ENCODE results near the gene PLD6. TPM values are rescaled to one million over a fixed set of nuclear protein-coding genes. Genes with fewer than 3 reads are reported as not detected.
A peak's percentile ranks its signal among the peaks of the same experiment; 100 is the strongest.

PLD6 gene
- polyA plus RNA-seq, 1 donor from 2014 or later: 5.8 TPM

DNA sequence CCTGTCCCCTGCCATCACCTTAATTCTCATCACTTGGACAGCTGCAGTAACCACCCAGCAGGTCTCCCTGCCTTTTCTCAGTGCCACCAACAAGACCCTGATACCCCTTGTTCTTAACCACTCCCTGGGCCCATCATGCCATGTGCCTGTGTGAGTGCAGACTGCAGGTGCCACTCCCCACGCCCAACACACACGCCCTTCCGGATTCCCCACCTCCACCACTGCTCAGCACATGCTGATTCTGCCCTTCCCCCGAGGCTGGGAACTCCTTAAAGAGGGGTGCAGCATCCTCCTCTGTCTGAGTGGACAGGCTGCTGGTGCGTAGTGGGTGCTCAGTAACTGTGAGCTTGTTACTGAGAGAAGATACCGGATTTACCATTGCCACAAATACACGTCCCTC is 52.4 kb downstream of the PLD6 start:
- H3K9me3 Mint-ChIP-seq: no peaks in the 10 kb centered on the region
- H3K27ac Mint-ChIP-seq: peak overlapping the region in 1 of 3 donors; percentile 74
- H3K27me3 Mint-ChIP-seq: no peaks in the 10 kb centered on the region
- H3K36me3 Mint-ChIP-seq: peaks cover 11% of the 10 kb centered on the region
- peaks cover 5 to 13% (median 12%) of the 10 kb centered on the region in 3 donors for H3K4me1 Mint-ChIP-seq
- H3K4me3 Mint-ChIP-seq: no peak overlapping the region

DNA sequence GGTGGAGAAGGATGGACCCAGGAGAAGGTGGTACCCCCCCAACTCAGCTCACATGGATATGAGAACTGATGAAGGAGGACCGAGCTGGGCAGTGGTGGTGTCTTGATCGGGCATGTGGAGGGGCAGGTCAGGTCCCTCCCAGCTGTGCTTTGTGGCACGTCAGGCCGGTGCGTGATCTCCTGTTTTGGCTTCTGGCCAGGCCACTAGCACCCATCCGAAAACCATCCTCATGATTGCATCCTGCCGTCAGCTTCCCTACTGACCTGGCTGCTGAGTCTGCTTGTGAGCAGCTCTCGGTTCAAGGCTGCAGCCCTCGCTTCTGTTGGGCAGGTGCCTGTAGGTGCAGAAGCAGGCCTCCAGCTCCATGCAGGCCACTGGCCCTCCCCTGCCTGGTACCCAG is 53.1 kb downstream of the PLD6 start:
- no peaks in the 10 kb centered on the region for H3K9me3 Mint-ChIP-seq
- peaks cover 5 to 13% (median 12%) of the 10 kb centered on the region in 3 donors for H3K4me1 Mint-ChIP-seq
- H3K27me3 Mint-ChIP-seq: no peaks in the 10 kb centered on the region
- H3K27ac Mint-ChIP-seq: no peak overlapping the region
- no peak overlapping the region for H3K4me3 Mint-ChIP-seq
- peaks cover 11% of the 10 kb centered on the region for H3K36me3 Mint-ChIP-seq

DNA sequence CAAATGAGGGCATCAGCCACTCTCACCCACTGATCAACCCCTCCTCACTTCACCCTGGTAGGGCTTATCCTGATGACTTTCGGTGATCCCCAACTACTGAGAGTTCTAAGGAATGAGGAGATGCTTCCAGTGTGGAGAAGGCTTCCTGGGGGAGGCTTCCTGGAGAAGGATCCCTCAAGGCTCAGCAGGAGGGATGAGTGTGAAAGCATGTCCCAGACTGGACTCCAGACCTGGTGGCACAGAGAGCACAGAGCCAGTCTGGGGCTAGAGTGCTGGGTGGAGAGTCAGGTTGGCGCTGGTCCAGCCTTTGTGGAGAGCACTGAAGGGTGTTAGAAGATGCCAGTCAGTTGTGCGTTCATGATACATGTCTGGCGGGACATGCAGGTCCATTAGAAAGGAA is 53.7 kb downstream of the PLD6 start:
- Mint-ChIP-seq H3K9me3 (no peaks in the 10 kb centered on the region), H3K4me1 (peaks cover 5 to 13% (median 12%) of the 10 kb centered on the region in 3 donors), H3K27me3 (no peaks in the 10 kb centered on the region), H3K27ac (peak overlapping the region in 2 of 3 donors; percentile 26 to 57), H3K4me3 (no peak overlapping the region), H3K36me3 (peaks cover 9% of the 10 kb centered on the region)

DNA sequence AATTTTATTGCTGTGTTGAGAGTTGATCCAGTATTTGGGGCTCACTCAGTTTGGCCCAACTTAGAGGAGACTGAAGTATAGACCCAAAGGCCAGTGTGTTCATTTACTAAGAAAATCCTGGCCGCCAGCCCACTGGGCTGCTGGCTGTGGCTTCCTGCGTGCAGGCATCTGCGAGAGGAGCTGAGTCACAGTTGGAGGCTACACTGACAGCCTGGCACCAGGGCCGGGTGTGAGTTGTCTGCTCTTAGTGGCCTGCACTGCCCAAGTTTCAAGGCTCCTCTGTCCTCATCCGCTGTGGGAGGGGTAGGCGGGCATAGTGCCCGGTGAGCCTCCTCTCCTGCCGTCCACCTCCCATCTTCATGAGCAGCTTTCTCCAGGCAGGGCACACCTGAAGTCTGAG is 54.2 kb downstream of the PLD6 start:
- H3K36me3 Mint-ChIP-seq: peaks cover 10% of the 10 kb centered on the region
- no peaks in the 10 kb centered on the region for H3K9me3 Mint-ChIP-seq
- peak overlapping the region in 1 of 3 donors; percentile 57 for H3K27ac Mint-ChIP-seq
- no peak overlapping the region for H3K4me3 Mint-ChIP-seq
- H3K4me1 Mint-ChIP-seq: peaks cover 5 to 13% (median 12%) of the 10 kb centered on the region in 3 donors
- H3K27me3 Mint-ChIP-seq: no peaks in the 10 kb centered on the region

DNA sequence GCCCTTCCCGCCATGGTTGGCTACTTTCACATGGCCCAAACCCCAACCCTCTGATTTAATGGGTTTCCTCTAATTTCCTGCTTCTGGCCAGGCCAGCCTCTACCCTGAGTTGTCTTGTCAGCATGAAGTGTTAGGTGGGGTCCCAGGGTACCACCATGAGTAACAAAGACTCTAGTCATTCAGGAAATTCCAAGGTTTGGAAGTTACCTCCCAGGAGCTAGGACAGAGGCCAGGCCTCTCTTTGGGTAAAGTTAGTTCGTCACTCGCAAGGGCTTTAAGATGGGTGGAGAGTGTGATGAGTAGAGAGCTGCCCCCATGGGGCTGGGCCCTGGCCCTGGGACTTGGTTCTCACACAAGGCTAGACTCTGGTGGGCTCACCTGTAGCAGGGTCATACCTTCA is 54.6 kb downstream of the PLD6 start:
- H3K27me3 Mint-ChIP-seq: no peaks in the 10 kb centered on the region
- no peak overlapping the region for H3K27ac Mint-ChIP-seq
- peaks cover 8% of the 10 kb centered on the region for H3K36me3 Mint-ChIP-seq
- H3K4me1 Mint-ChIP-seq: peaks cover 5 to 14% (median 9%) of the 10 kb centered on the region in 3 donors
- no peak overlapping the region for H3K4me3 Mint-ChIP-seq
- H3K9me3 Mint-ChIP-seq: no peaks in the 10 kb centered on the region

DNA sequence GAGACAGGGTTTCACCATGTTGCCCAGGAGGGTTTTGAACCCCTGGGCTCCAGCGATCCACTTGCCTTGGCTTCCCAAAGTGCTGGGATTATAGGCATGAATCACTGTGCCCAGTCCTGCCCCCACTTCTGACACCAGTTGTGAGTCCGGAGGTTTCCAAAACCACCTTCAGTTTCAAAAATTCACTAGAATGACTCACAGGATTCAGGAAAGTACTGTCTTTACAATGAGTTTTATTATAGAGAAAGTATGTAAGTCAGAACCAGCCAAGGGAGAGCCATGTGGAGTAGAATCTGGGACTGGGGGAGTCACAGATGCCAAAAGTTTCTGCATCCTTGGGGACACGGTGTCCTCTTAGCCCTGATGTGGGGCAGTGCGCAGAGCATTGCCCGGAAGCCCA is 55.1 kb downstream of the PLD6 start:
- Mint-ChIP-seq H3K27ac (no peak overlapping the region), H3K4me1 (peaks cover 5 to 14% (median 9%) of the 10 kb centered on the region in 3 donors)

More for the DNA sequence above, 55.1 kb downstream of the PLD6 start:
- Mint-ChIP-seq H3K36me3 (peaks cover 8% of the 10 kb centered on the region), H3K9me3 (no peaks in the 10 kb centered on the region), H3K27me3 (no peaks in the 10 kb centered on the region), H3K4me3 (no peak overlapping the region)

Other genes starting within 250 kb of the PLD6 start
- gene TNFRSF13B, start 234.2 kb downstream of the PLD6 start, polyA plus RNA-seq: 224 TPM
- gene MPRIP, start 163.9 kb downstream of the PLD6 start, polyA plus RNA-seq: 14.4 TPM
- gene FLCN, start 30.8 kb upstream of the PLD6 start, polyA plus RNA-seq: 2.4 TPM
- 87.0 TPM for gene COPS3, start 74.9 kb upstream of the PLD6 start, polyA plus RNA-seq
- gene NT5M, start 97.0 kb upstream of the PLD6 start, polyA plus RNA-seq: 2.4 TPM

All from IgD-negative memory B cell (primary cell).